ENCODE data around the gene HMGCS1. TPM values are rescaled to one million over a fixed set of nuclear protein-coding genes. Genes with fewer than 3 reads are reported as not detected.

The HMGCS1 gene
- total and polyA plus RNA-seq, 9 of the 15 experiments (the other 6 are each of a cell fraction or from before 2014, with no cell fraction given) = 43.7 to 337 (median 111) TPM

DNA sequence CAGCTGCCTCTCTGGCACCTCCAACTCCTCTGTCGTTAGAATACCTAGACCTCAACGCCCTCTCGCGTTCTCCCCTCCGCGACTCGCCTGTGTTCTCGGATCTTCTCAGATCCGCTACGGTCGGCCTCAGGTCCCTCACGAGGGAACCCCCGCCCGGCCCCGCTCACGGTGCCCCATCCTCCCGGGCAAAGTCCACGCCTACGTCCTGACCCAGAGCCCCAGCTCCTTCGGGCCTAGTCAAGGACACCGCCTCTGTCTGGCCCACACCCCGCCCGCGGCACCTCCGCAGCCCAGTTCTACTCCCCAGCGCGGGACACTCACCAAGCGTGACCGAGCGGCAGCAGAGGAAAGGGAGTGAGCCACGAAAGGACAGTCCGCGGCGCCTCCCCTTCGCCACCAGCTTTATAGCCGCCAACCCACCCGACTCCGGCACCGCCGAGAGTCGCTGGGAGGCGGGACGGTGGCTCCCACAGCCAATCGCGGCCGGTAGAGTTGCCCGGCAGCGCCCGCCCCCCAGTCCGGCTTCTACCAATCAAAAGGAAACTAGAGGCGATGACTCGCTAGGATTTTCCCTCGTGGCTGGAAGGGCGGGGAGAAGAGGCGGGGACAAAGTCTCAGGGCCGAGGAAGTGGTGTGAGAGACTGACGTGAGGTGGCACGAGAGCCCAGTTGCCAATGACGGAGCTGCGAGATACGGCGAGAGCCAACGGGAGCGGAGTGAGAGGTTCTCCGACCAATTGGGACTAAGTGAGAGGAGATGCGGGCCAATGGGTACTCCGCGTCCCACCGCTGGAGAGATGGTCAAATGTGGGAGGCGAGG lies at the start of gene HMGCS1 (continued):
- TF ChIP-seq NCOA2 (IDR thresholded peaks at IDR 0.05; ENCODE audit: partially characterized antibody in 2 of 2) (no peak), NFATC3 (IDR thresholded peaks at IDR 0.05) (no peak), GABPB1 (CRISPR knock-in tag; IDR thresholded peaks at IDR 0.05) (no peak; the same call in 1 of the 2 replicates), U2AF2 (optimal IDR thresholded peaks at IDR 0.05; ENCODE audit: low read depth, low read length) (no peak), MEF2A (IDR thresholded peaks at IDR 0.05; ENCODE audit: control insufficient read depth, low read depth, low read length) (no peak), MIER1 (IDR thresholded peaks at IDR 0.05; ENCODE audit: low read depth) (no peak), ELF1 (tag; IDR thresholded peaks at IDR 0.05) (peak; percentile 70; the same call in 1 of the 2 replicates), LCOR (CRISPR knock-in tag; IDR thresholded peaks at IDR 0.05) (peak; percentile 47; the same call in 1 of the 2 replicates), ZNF507 (tag; conservative IDR thresholded peaks at IDR 0.05) (no peak), ZNF232 (CRISPR knock-in tag; IDR thresholded peaks at IDR 0.05) (no peak), ZNF197 (CRISPR knock-in tag; IDR thresholded peaks at IDR 0.05; ENCODE audit: low read depth) (no peak), CHD2 (IDR thresholded peaks at IDR 0.05; ENCODE audit: low read depth, low read length) (peak; percentile 94), ZNF561 (CRISPR knock-in tag; conservative IDR thresholded peaks at IDR 0.05) (0 out of 2 replicates have a peak, but pooled peaks have one; percentile 52), ZKSCAN1 (IDR thresholded peaks at IDR 0.05; ENCODE audit: low read depth, low read length) (no peak), ZNF239 (CRISPR knock-in tag; IDR thresholded peaks at IDR 0.05) (no peak), MCM5 (IDR thresholded peaks at IDR 0.05; ENCODE audit: low read depth) (no peak), EGR1 (conservative IDR thresholded peaks at IDR 0.05) (peak; percentile 51), GTF2E2 (tag; IDR thresholded peaks at IDR 0.05) (no peak), NFE2 (IDR thresholded peaks at IDR 0.05; ENCODE audit: low read depth) (peak; percentile 76), FOXM1 (IDR thresholded peaks at IDR 0.05; ENCODE audit: low read depth) (peak; percentile 73), FOXM1 (CRISPR knock-in tag; IDR thresholded peaks at IDR 0.05; ENCODE audit: low read depth) (no peak), BHLHE40 (IDR thresholded peaks at IDR 0.05; ENCODE audit: low read length) (peak; percentile 99), L3MBTL2 (IDR thresholded peaks at IDR 0.05) (peak; percentile 98), PHF20 (IDR thresholded peaks at IDR 0.05; ENCODE audit: partially characterized antibody) (peak; percentile 67), PHTF2 (CRISPR knock-in tag; IDR thresholded peaks at IDR 0.05) (no peak), KDM4B (IDR thresholded peaks at IDR 0.05; ENCODE audit: borderline replicate concordance in 2 of 2, low read depth in 1 of 2) (no peak; a peak in 1 of 4 replicates), CREM (IDR thresholded peaks at IDR 0.05; ENCODE audit: low read depth) (peak; percentile 92), YY1 (IDR thresholded peaks at IDR 0.05; ENCODE audit: borderline replicate concordance in 1 of 3, control insufficient read depth in 1 of 3, extremely low read depth in 1 of 3, insufficient read depth in 3 of 3, insufficient read length in 1 of 3, insufficient replicate concordance in 2 of 3, low read depth in 1 of 3, low read length in 2 of 3) (peak in 1 of 3 experiments; percentile 24), PHB2 (IDR thresholded peaks at IDR 0.05; ENCODE audit: low read depth) (no peak), ZKSCAN3 (CRISPR knock-in tag; IDR thresholded peaks at IDR 0.05) (no peak), BCL6 (CRISPR knock-in tag; IDR thresholded peaks at IDR 0.05) (no peak)
- TF ChIP-seq, protein P1, sequence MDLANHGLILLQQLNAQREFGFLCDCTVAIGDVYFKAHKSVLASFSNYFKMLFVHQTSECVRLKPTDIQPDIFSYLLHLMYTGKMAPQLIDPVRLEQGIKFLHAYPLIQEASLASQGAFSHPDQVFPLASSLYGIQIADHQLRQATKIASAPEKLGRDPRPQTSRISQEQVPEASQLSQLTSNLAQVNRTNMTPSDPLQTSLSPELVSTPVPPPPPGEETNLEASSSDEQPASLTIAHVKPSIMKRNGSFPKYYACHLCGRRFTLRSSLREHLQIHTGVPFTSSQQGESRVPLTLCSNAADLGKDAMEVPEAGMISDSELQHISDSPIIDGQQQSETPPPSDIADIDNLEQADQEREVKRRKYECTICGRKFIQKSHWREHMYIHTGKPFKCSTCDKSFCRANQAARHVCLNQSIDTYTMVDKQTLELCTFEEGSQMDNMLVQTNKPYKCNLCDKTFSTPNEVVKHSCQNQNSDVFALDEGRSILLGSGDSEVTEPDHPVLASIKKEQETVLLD (IDR thresholded peaks at IDR 0.05) = no peak
